PFSK-1 (cell line): ENCODE measurements around the gene RASAL2.

Experiments used
- POLR2AphosphoS5 ChIP-seq: IDR thresholded peaks from 2 replicates; pipeline ENCODE4 v1.6.1; 2012; ENCODE audit warnings: low read depth, mild to moderate bottlenecking, control low read depth, low read length, moderate library complexity
- SIN3A ChIP-seq: IDR thresholded peaks from 2 replicates; pipeline ENCODE4 v1.6.1; 2012; ENCODE audit warnings: mild to moderate bottlenecking, low read length, moderate library complexity, borderline replicate concordance; ENCODE audit not compliant: insufficient read depth
- TAF1 ChIP-seq: IDR thresholded peaks from 2 replicates; pipeline ENCODE4 v1.6.1; 2012; ENCODE audit warnings: low read length, control low read depth, borderline replicate concordance; ENCODE audit not compliant: insufficient read depth
- TF ChIP-seq, protein P1 (sequence below), 2 experiments: IDR thresholded peaks; 2 replicates each; pipeline versions ENCODE4 v1.6.1 to v1.8.0; 2011 to 2012; ENCODE audit warnings: low read depth in 2 of 2, low read length in 2 of 2, control low read depth in 1 of 2, inconsistent platforms in 1 of 2, mild to moderate bottlenecking in 1 of 2, moderate library complexity in 1 of 2; ENCODE audit not compliant: insufficient read depth in 1 of 2

DNA sequence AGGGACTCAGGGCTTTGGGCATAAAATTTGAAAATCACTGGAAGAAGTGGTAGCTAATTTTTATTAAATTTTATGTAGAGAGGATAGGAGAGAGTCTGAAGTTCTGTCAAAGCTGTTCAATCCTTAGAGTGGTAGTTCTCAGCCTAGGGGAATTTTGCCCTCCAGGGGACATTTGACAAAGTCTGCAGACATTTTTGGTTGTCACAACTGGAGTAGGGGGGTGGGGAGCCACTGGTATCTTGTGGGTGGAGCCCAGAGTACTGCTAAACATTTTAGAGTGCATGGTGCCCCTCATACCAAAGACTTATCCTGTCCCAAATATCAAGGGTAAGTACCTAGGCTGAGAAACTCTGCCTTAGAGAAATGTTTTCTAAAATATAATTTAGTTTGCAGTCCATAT, 30.2 kb downstream of the RASAL2 start:
- TF ChIP-seq POLR2AphosphoS5 (no peak), SIN3A (no peak), TAF1 (no peak)
- TF ChIP-seq, protein P1, sequence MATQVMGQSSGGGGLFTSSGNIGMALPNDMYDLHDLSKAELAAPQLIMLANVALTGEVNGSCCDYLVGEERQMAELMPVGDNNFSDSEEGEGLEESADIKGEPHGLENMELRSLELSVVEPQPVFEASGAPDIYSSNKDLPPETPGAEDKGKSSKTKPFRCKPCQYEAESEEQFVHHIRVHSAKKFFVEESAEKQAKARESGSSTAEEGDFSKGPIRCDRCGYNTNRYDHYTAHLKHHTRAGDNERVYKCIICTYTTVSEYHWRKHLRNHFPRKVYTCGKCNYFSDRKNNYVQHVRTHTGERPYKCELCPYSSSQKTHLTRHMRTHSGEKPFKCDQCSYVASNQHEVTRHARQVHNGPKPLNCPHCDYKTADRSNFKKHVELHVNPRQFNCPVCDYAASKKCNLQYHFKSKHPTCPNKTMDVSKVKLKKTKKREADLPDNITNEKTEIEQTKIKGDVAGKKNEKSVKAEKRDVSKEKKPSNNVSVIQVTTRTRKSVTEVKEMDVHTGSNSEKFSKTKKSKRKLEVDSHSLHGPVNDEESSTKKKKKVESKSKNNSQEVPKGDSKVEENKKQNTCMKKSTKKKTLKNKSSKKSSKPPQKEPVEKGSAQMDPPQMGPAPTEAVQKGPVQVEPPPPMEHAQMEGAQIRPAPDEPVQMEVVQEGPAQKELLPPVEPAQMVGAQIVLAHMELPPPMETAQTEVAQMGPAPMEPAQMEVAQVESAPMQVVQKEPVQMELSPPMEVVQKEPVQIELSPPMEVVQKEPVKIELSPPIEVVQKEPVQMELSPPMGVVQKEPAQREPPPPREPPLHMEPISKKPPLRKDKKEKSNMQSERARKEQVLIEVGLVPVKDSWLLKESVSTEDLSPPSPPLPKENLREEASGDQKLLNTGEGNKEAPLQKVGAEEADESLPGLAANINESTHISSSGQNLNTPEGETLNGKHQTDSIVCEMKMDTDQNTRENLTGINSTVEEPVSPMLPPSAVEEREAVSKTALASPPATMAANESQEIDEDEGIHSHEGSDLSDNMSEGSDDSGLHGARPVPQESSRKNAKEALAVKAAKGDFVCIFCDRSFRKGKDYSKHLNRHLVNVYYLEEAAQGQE (IDR thresholded peaks at IDR 0.05; ENCODE audit: insufficient read depth in 1 of 2, low read depth in 2 of 2, low read length in 2 of 2) = no peak
